ENCODE results near the gene ATG16L1. TPM values are rescaled to one million over a fixed set of nuclear protein-coding genes. Genes with fewer than 3 reads are reported as not detected.

ATG16L1 gene
- total RNA-seq, 4 donors from 2014 or later, result 38.6 to 77.2 (median 49.4) TPM

DNA sequence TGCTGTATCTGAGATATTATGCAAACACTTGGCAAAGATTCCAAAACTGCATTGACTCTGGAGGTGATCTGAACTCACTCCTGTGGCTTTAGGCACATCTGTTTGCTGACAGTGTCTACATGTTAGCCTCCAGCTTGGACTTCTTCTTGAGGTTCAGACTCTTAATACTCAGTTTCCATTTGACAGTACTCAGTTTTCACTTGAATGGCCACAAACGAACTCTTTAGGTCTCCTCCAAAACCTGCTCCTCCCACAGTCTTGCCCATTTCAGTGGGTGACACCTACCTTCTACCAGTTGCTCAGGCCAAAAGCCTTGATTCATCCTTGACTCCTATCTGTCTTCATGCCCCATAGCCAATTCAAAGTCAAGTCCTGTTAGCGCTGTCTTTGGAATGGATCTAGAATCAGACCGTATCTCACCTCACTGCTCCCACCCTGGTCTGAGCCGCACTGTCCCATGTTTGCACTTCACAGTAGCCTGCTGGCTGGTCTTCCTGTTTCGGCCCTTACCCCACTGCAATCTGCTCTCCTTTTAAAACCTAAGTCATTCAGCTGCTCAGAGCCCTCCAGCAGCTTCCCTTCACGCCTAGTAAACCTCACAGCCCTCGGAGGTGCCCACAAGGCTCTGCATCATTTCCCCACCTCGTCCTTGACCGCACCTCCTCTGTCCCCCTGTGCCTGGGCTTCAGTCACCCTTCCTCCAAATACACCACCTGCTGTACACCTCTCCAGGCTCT is 10.5 kb downstream of the ATG16L1 start:
- H3K27me3 ChIP-seq, result no peaks in the 10 kb centered on the region
- no peaks in the 10 kb centered on the region for H3K9me3 ChIP-seq
- H3K36me3 ChIP-seq, result peaks cover 99% of the 10 kb centered on the region
- H3K4me3 ChIP-seq, result no peak overlapping the region
- 92% methylated on average over 9 of the region's 9 CpGs for WGBS
- no peak for DNase-seq (ENCODE audit: low spot score in 2 of 2)
- H3K27ac ChIP-seq, result no peak overlapping the region
- TF ChIP-seq POLR2AphosphoS5 (IDR thresholded peaks at IDR 0.05), result no peak
- TF ChIP-seq, protein P1, sequence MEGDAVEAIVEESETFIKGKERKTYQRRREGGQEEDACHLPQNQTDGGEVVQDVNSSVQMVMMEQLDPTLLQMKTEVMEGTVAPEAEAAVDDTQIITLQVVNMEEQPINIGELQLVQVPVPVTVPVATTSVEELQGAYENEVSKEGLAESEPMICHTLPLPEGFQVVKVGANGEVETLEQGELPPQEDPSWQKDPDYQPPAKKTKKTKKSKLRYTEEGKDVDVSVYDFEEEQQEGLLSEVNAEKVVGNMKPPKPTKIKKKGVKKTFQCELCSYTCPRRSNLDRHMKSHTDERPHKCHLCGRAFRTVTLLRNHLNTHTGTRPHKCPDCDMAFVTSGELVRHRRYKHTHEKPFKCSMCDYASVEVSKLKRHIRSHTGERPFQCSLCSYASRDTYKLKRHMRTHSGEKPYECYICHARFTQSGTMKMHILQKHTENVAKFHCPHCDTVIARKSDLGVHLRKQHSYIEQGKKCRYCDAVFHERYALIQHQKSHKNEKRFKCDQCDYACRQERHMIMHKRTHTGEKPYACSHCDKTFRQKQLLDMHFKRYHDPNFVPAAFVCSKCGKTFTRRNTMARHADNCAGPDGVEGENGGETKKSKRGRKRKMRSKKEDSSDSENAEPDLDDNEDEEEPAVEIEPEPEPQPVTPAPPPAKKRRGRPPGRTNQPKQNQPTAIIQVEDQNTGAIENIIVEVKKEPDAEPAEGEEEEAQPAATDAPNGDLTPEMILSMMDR (IDR thresholded peaks at IDR 0.05), result no peak
- H3K4me1 ChIP-seq, result no peaks in the 10 kb centered on the region

DNA sequence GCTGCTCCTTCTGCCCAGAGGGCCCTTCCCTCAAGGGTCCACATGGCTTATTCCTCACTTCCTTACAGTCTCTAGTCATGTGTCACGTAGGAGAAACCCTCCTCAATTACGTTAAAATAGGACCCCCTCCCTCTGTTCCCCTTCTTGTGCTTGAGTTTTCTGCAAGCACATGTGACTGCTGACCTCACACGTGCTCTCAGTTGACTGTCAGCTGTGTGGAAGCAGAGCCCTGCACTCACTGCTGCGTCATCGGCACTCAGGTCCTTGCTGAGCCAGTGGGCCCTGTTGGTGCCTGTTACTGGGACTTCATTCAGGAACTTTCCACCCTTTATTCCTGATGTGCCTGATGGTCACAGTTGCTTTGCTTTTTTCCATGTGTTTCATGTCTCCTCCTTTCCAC is 11.1 kb downstream of the ATG16L1 start:
- 89% methylated on average over 5 of the region's 5 CpGs for WGBS
- TF ChIP-seq POLR2AphosphoS5 (IDR thresholded peaks at IDR 0.05), result no peak
- TF ChIP-seq, protein P1 (IDR thresholded peaks at IDR 0.05), result no peak
- TF ChIP-seq EP300 (IDR thresholded peaks at IDR 0.05), result no peak
- no peak for TF ChIP-seq POLR2A (IDR thresholded peaks at IDR 0.05)
- no peak for DNase-seq (ENCODE audit: low spot score in 2 of 2)
- H3K4me3 ChIP-seq, result no peak overlapping the region
- H3K27ac ChIP-seq, result no peak overlapping the region
- no peaks in the 10 kb centered on the region for H3K27me3 ChIP-seq
- H3K9me3 ChIP-seq, result no peaks in the 10 kb centered on the region
- H3K36me3 ChIP-seq, result peaks cover 99% of the 10 kb centered on the region
- no peaks in the 10 kb centered on the region for H3K4me1 ChIP-seq

DNA sequence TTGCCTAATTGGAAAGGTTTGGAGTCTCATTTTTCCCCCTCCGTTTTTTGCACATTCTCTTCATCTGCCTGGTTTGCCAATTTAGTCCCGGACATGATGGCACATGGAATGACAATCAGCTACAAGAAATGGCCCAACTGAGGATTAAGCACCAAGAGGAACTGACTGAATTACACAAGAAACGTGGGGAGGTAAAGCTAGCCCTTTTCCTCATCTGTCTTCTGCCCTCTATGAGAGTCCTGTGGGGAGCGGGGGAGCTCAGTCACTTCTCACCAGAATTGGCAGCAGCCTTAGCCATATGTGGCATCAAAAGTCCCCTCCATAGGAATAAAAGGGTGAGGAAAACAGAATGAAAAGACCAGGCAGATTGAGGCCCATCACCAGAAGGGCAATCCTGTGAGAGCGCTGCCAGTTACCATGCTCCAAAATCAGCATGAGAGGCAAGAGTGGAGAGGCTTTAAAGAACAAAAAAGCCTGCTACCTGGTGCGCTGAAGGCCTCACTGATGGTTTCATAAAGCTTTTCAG is 11.6 kb downstream of the ATG16L1 start:
- Histone ChIP-seq H3K27ac (no peak overlapping the region), H3K36me3 (peaks cover 100% of the 10 kb centered on the region), H3K9me3 (no peaks in the 10 kb centered on the region), H3K27me3 (no peaks in the 10 kb centered on the region), H3K4me1 (no peaks in the 10 kb centered on the region), H3K4me3 (no peak overlapping the region)
- DNase-seq (ENCODE audit: low spot score in 2 of 2), result no peak
- TF ChIP-seq POLR2AphosphoS5 (IDR thresholded peaks at IDR 0.05) (no peak), EP300 (IDR thresholded peaks at IDR 0.05) (no peak), POLR2A (IDR thresholded peaks at IDR 0.05) (no peak)
- TF ChIP-seq, protein P1 (IDR thresholded peaks at IDR 0.05), result no peak
- WGBS, result 93% methylated on average over 6 of the region's 6 CpGs

DNA sequence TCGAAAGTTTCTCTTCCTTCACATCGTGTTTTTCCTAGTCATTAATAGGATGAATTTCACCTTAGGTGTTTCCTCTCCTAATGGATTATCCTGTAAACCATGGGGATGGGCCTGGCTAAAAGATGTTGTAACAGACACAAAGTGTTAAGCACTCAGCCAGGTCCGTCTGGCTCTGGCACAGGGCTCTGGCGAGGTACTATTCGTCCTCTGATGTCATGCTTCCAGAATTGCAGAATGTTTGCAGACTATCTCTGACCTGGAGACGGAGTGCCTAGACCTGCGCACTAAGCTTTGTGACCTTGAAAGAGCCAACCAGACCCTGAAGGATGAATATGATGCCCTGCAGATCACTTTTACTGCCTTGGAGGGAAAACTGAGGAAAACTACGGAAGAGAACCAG is 13.2 kb downstream of the ATG16L1 start:
- H3K36me3 ChIP-seq, result peaks cover 90% of the 10 kb centered on the region
- H3K9me3 ChIP-seq, result no peaks in the 10 kb centered on the region
- H3K27me3 ChIP-seq, result no peaks in the 10 kb centered on the region
- no peak overlapping the region for H3K4me3 ChIP-seq
- no peaks in the 10 kb centered on the region for H3K4me1 ChIP-seq
- 86% methylated on average over 8 of the region's 8 CpGs for WGBS
- TF ChIP-seq, protein P1 (IDR thresholded peaks at IDR 0.05), result no peak
- TF ChIP-seq POLR2A (IDR thresholded peaks at IDR 0.05), result no peak
- TF ChIP-seq POLR2AphosphoS5 (IDR thresholded peaks at IDR 0.05), result no peak
- TF ChIP-seq EP300 (IDR thresholded peaks at IDR 0.05), result no peak
- no peak overlapping the region for H3K27ac ChIP-seq
- no peak for DNase-seq (ENCODE audit: low spot score in 2 of 2)

DNA sequence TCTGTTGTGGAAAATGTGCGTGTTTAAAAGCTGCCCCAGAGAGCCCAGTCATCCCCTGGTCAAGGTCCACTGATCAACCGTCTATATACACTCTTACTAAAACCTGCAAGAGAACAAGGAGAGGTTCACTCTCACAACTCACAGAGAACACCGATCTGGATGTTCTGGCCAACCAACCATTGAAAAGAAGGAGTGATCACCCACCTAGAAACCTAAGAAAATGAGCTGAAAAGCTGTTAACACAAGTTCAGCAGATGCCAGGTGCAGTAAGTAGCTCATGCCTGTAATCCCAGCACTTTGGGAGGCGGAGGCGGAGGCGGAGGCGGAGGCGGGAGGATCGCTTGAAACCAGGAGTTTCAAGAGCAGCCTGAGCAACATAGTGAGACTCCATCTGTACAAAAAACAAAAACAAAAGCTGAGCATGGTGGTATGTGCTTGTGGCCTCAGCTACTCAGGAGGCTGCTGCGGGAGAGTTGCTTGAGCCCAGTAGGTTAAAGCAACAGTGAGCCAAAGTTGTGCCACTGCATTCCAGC is 14.5 kb downstream of the ATG16L1 start:
- 94% methylated on average over 10 of the region's 10 CpGs for WGBS

More for the DNA sequence above, 14.5 kb downstream of the ATG16L1 start:
- Histone ChIP-seq H3K27me3 (no peaks in the 10 kb centered on the region), H3K4me3 (no peak overlapping the region), H3K36me3 (peaks cover 80% of the 10 kb centered on the region), H3K27ac (no peak overlapping the region), H3K4me1 (no peaks in the 10 kb centered on the region), H3K9me3 (no peaks in the 10 kb centered on the region)
- TF ChIP-seq POLR2A (IDR thresholded peaks at IDR 0.05) (no peak), POLR2AphosphoS5 (IDR thresholded peaks at IDR 0.05) (no peak), EP300 (IDR thresholded peaks at IDR 0.05) (no peak)
- TF ChIP-seq, protein P1 (IDR thresholded peaks at IDR 0.05), result no peak
- no peak for DNase-seq (ENCODE audit: low spot score in 2 of 2)
